HepG2 (cell line): ENCODE measurements around the gene SOWAHA. TPM values are rescaled to one million over a fixed set of nuclear protein-coding genes. Genes with fewer than 3 reads are reported as not detected.

Experiments
- ASH2L ChIP-seq: fragments of 300-600, 200-600 bp; sonication (generic); IDR thresholded peaks from 2 replicates; pipeline ENCODE4 v1.7.0; 2017; ENCODE audit warnings: low read depth, mild to moderate bottlenecking, moderate library complexity, mixed read lengths, low read length; ENCODE audit not compliant: insufficient read length
- BORCS8-MEF2B ChIP-seq: sonication (generic); formaldehyde crosslinking; IDR thresholded peaks from 2 replicates; pipeline ENCODE4 v1.8.0; 2022; ENCODE audit warnings: mild to moderate bottlenecking, missing genetic modification reagents
- CENPBD1 ChIP-seq: sonication (generic); formaldehyde crosslinking; IDR thresholded peaks from 2 replicates; pipeline ENCODE4 v1.8.0; 2022; ENCODE audit warnings: missing genetic modification reagents, low read depth, mild to moderate bottlenecking, borderline replicate concordance
- E2F2 ChIP-seq: sonication (generic); formaldehyde crosslinking; IDR thresholded peaks from 2 replicates; pipeline ENCODE4 v1.4.0; 2020; ENCODE audit warnings: missing genetic modification reagents, borderline replicate concordance
- FOXA3 ChIP-seq: IDR thresholded peaks from 2 replicates; pipeline ENCODE4 v1.6.1; 2016; ENCODE audit warnings: missing genetic modification reagents, missing compliant biosample characterization
- HBP1 ChIP-seq: IDR thresholded peaks from 2 replicates; pipeline ENCODE4 v1.6.1; 2016; ENCODE audit warnings: low read depth, control low read depth
- MAX ChIP-seq: IDR thresholded peaks from 2 replicates; pipeline ENCODE4 v1.6.1; 2012; ENCODE audit warnings: inconsistent platforms
- NR1H2 ChIP-seq: sonication (generic); formaldehyde crosslinking; IDR thresholded peaks from 2 replicates; pipeline ENCODE4 v1.8.1; 2022; ENCODE audit warnings: low read depth, missing genetic modification reagents, borderline replicate concordance
- NR2F1 ChIP-seq, 2 experiments: fragments of 450-650 bp in 1 of 2; formaldehyde crosslinking in 1 of 2; IDR thresholded peaks; 2 replicates each; pipeline versions ENCODE4 v1.5.0 to v1.6.1; 2016 to 2020; ENCODE audit warnings: mild to moderate bottlenecking in 1 of 2, missing compliant biosample characterization in 1 of 2, missing genetic modification reagents in 1 of 2, moderate library complexity in 1 of 2
- REPIN1 ChIP-seq: sonication (generic); formaldehyde crosslinking; IDR thresholded peaks from 2 replicates; pipeline ENCODE4 v1.8.0; 2022; ENCODE audit warnings: missing genetic modification reagents, low read depth, mild to moderate bottlenecking, borderline replicate concordance
- SOX6 ChIP-seq, 2 experiments: fragments of 450-650 bp in 1 of 2; sonication (generic) in 1 of 2; formaldehyde crosslinking in 1 of 2; IDR thresholded peaks; 2 replicates each; pipeline versions ENCODE4 v1.4.0 to v1.6.1; 2017 to 2020; ENCODE audit warnings: antibody characterized with exemption in 1 of 2, mild to moderate bottlenecking in 1 of 2, missing genetic modification reagents in 1 of 2
- TCF7L2 ChIP-seq: IDR thresholded peaks from 2 replicates; pipeline ENCODE4 v1.6.1; 2011; ENCODE audit warnings: mild to moderate bottlenecking, low read depth, low read length, moderate library complexity
- ZKSCAN5 ChIP-seq: sonication (generic); formaldehyde crosslinking; IDR thresholded peaks from 2 replicates; pipeline ENCODE4 v1.5.1; 2020; ENCODE audit warnings: mild to moderate bottlenecking, missing genetic modification reagents
- ZNF446 ChIP-seq: sonication (generic); formaldehyde crosslinking; IDR thresholded peaks from 2 replicates; pipeline ENCODE4 v1.5.0; 2020; ENCODE audit warnings: mild to moderate bottlenecking, missing genetic modification reagents
- polyA plus RNA-seq, 8 experiments: library from polyadenylated mRNA; depleted of rRNA in 3 of 8; stranded (reverse) in 7 of 8; unstranded in 1 of 8; fragments of >200 nt; fragmentation: Illumina TruSeq in 4 of 8; extraction: Trizol in 4 of 8; gene quantifications; 2 replicates each; pipeline versions ENCODE4 v1.2.1 to v1.2.3, GENCODE V29; 2011 to 2016; ENCODE audit warnings: low read depth in 4 of 8, missing spikeins in 1 of 8, mixed read lengths in 1 of 8; ENCODE audit not compliant: insufficient read depth in 1 of 8
- total RNA-seq, 5 experiments: library from RNA; depleted of rRNA; stranded (reverse); fragments of >200 nt; fragmentation: Illumina TruSeq; extraction: Trizol; gene quantifications; 2 replicates each; pipeline ENCODE4 v1.2.3, GENCODE V29; 2016; ENCODE audit warnings: low read depth in 1 of 5
- TF ChIP-seq, protein P1 (sequence below): sonication (generic); formaldehyde crosslinking; IDR thresholded peaks from 2 replicates; pipeline ENCODE4 v1.5.0; 2020; ENCODE audit warnings: mild to moderate bottlenecking, missing genetic modification reagents, borderline replicate concordance
- TF ChIP-seq, protein P2 (sequence below): sonication (generic); formaldehyde crosslinking; IDR thresholded peaks from 2 replicates; pipeline ENCODE4 v1.4.0; 2020; ENCODE audit warnings: mild to moderate bottlenecking, missing genetic modification reagents

The SOWAHA gene
- total and polyA plus RNA-seq, 2 of the 13 experiments (the other 11 are each of a cell fraction or from before 2014, with no cell fraction given), result 0.95 to 1.9 TPM

DNA sequence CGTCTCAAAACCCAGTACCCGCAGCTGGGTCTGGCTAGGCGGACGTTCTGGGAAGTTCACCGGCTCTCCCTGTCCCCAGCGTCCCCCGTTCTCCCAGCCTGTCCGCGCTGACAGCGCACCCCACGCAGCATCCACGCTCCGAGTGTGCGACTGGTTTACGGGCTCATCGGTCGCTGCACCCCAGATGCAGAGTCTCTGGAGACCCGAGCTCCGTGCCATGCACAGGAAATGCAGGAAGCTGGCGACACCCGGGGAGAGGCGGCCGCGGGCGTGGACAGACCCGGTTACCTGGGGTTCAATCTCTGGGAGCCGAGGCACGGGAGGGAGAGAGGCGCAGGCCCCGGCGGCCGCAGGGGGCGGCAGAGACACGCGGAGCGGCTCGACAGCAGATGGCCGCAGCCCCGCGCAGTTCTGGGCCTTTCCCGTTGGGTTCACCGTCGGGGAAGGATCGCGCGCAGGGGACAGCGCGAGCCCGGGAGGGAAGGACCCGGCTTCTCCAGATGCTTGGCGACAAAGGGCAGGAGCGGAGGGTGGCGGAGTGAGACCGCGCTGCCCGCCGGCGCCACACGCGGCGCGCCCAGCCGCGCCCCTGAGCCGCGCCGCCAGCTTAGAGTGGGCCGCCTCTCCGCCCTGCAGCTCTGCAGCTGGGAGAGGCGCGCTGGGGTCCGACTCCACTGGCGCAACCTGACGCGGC, 16.8 kb downstream of the SOWAHA start (continued):
- 0 out of 2 replicates have a peak, but pooled peaks have one; percentile 17 for TF ChIP-seq ZKSCAN5 (CRISPR knock-in tag)
- TF ChIP-seq CENPBD1 (CRISPR knock-in tag), result no peak
- no peak; the same call in none of the 2 replicates for TF ChIP-seq ZNF446 (CRISPR knock-in tag)
- peak; percentile 33; the same call in 1 of the 2 replicates for TF ChIP-seq HBP1
- TF ChIP-seq REPIN1, result peak; percentile 46; the same call in 1 of the 2 replicates
- TF ChIP-seq TCF7L2, result no peak
- TF ChIP-seq FOXA3 (CRISPR knock-in tag), result no peak
- no peak for TF ChIP-seq SOX6 (IDR thresholded peaks at IDR 0.05)
- TF ChIP-seq SOX6 (CRISPR knock-in tag; IDR thresholded peaks at IDR 0.05), result peak; percentile 62
- TF ChIP-seq NR2F1 (CRISPR knock-in tag; IDR thresholded peaks at IDR 0.05), result no peak
- TF ChIP-seq, protein P1, sequence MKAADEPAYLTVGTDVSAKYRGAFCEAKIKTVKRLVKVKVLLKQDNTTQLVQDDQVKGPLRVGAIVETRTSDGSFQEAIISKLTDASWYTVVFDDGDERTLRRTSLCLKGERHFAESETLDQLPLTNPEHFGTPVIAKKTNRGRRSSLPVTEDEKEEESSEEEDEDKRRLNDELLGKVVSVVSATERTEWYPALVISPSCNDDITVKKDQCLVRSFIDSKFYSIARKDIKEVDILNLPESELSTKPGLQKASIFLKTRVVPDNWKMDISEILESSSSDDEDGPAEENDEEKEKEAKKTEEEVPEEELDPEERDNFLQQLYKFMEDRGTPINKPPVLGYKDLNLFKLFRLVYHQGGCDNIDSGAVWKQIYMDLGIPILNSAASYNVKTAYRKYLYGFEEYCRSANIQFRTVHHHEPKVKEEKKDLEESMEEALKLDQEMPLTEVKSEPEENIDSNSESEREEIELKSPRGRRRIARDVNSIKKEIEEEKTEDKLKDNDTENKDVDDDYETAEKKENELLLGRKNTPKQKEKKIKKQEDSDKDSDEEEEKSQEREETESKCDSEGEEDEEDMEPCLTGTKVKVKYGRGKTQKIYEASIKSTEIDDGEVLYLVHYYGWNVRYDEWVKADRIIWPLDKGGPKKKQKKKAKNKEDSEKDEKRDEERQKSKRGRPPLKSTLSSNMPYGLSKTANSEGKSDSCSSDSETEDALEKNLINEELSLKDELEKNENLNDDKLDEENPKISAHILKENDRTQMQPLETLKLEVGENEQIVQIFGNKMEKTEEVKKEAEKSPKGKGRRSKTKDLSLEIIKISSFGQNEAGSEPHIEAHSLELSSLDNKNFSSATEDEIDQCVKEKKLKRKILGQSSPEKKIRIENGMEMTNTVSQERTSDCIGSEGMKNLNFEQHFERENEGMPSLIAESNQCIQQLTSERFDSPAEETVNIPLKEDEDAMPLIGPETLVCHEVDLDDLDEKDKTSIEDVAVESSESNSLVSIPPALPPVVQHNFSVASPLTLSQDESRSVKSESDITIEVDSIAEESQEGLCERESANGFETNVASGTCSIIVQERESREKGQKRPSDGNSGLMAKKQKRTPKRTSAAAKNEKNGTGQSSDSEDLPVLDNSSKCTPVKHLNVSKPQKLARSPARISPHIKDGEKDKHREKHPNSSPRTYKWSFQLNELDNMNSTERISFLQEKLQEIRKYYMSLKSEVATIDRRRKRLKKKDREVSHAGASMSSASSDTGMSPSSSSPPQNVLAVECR (CRISPR knock-in tag), result peak; percentile 75; the same call in 1 of the 2 replicates
- peak; percentile 48; the same call in 1 of the 2 replicates for TF ChIP-seq E2F2 (CRISPR knock-in tag)
- peak; percentile 77; the same call in 1 of the 2 replicates for TF ChIP-seq MAX
- TF ChIP-seq, protein P2, sequence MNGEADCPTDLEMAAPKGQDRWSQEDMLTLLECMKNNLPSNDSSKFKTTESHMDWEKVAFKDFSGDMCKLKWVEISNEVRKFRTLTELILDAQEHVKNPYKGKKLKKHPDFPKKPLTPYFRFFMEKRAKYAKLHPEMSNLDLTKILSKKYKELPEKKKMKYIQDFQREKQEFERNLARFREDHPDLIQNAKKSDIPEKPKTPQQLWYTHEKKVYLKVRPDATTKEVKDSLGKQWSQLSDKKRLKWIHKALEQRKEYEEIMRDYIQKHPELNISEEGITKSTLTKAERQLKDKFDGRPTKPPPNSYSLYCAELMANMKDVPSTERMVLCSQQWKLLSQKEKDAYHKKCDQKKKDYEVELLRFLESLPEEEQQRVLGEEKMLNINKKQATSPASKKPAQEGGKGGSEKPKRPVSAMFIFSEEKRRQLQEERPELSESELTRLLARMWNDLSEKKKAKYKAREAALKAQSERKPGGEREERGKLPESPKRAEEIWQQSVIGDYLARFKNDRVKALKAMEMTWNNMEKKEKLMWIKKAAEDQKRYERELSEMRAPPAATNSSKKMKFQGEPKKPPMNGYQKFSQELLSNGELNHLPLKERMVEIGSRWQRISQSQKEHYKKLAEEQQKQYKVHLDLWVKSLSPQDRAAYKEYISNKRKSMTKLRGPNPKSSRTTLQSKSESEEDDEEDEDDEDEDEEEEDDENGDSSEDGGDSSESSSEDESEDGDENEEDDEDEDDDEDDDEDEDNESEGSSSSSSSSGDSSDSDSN (CRISPR knock-in tag), result peak; percentile 69; the same call in 1 of the 2 replicates
- peak; percentile 53 for TF ChIP-seq ASH2L
- TF ChIP-seq BORCS8-MEF2B (CRISPR knock-in tag), result peak; percentile 62; the same call in 1 of the 2 replicates
- TF ChIP-seq NR1H2 (CRISPR knock-in tag), result no peak
